Measurements from ENCODE around the gene APOH. TPM values are rescaled to one million over a fixed set of nuclear protein-coding genes. Genes with fewer than 3 reads are reported as not detected.

The APOH gene
- total and polyA plus RNA-seq, 2 of the 8 experiments (the other 6 are each of a cell fraction or from before 2014, with no cell fraction given): not detected

- Histone ChIP-seq H3K4me1 (replicated peaks in 1 of 4; ENCODE audit: control insufficient read depth in 3 of 4, insufficient read depth in 4 of 4, low read length in 3 of 4) (no peaks in the 10 kb centered on the region), H3K14ac (ENCODE audit: insufficient read length) (no peak overlapping the region), H2BK5ac (ENCODE audit: low read depth, low read length) (no peak overlapping the region), H4K5ac (ENCODE audit: insufficient read length, low read depth, low read length) (no peak overlapping the region), H3K18ac (ENCODE audit: extremely low read depth, low read length) (no peak overlapping the region), H2BK12ac (ENCODE audit: low read depth, low read length) (no peak overlapping the region), H3K27ac (ENCODE audit: low read depth, low read length) (no peak overlapping the region), H3K56ac (replicated peaks; ENCODE audit: insufficient read length, low read depth, low read length) (no peak overlapping the region), H2BK120ac (replicated peaks; ENCODE audit: low read depth, low read length) (no peak overlapping the region), H3K23ac (ENCODE audit: insufficient read length) (no peak overlapping the region), H3K36me3 (ENCODE audit: control insufficient read depth in 2 of 4, insufficient read depth in 4 of 4, low read length in 3 of 4) (no peaks in the 10 kb centered on the region), H4K20me1 (replicated peaks in 1 of 2; ENCODE audit: control insufficient read depth in 1 of 2, insufficient read depth in 2 of 2, low read length in 2 of 2) (no peaks in the 10 kb centered on the region), H4K8ac (ENCODE audit: extremely low read depth, insufficient read depth, low read length) (no peak overlapping the region), H2AFZ (ENCODE audit: low read length) (no peak overlapping the region), H4K91ac (replicated peaks; ENCODE audit: insufficient read length, low read length) (no peak overlapping the region), H3K27me3 (replicated peaks in 1 of 4; ENCODE audit: control insufficient read depth in 3 of 4, extremely low read depth in 1 of 4, insufficient read depth in 3 of 4, low read length in 3 of 4) (no peaks in the 10 kb centered on the region; a peak in 1 of 7 replicates), H3K4ac (replicated peaks; ENCODE audit: insufficient read length, low read depth, low read length) (no peak overlapping the region), H3K4me2 (ENCODE audit: insufficient read depth in 1 of 2, low read depth in 2 of 2, low read length in 2 of 2) (no peak overlapping the region), H3K79me2 (ENCODE audit: control insufficient read depth in 1 of 2, insufficient read depth in 2 of 2, low read length in 2 of 2) (no peaks in the 10 kb centered on the region), H2AK5ac (ENCODE audit: low read depth, low read length) (no peak overlapping the region), H2BK15ac (ENCODE audit: low read length) (no peak overlapping the region), H3K79me1 (ENCODE audit: low read depth, low read length) (no peaks in the 10 kb centered on the region), H3K9me3 (ENCODE audit: insufficient read depth in 2 of 2, low read depth in 1 of 2, low read length in 1 of 2) (peaks cover 3% of the 10 kb centered on the region in 2 experiments; a peak in 2 of 4 replicates), H2BK20ac (ENCODE audit: low read length) (no peak overlapping the region), H3K23me2 (ENCODE audit: low read depth, low read length) (no peaks in the 10 kb centered on the region), H3K9ac (replicated peaks in 1 of 4; ENCODE audit: extremely low read depth in 1 of 4, low read depth in 3 of 4, low read length in 3 of 4) (no peak overlapping the region), H3K4me3 (ENCODE audit: extremely low read depth in 1 of 4, insufficient read depth in 2 of 4, low read depth in 3 of 4, low read length in 4 of 4) (no peak overlapping the region)
- FAIRE-seq (no peak), DNase-seq (ENCODE audit: low read depth in 1 of 2, low spot score in 2 of 2) (no peak)
- TF ChIP-seq CEBPB (IDR thresholded peaks at IDR 0.05; ENCODE audit: low read depth, low read length) (no peak), TAF1 (IDR thresholded peaks at IDR 0.05; ENCODE audit: low read depth, low read length) (no peak), JUND (IDR thresholded peaks at IDR 0.05; ENCODE audit: low read length) (no peak)
- TF ChIP-seq, protein P1, sequence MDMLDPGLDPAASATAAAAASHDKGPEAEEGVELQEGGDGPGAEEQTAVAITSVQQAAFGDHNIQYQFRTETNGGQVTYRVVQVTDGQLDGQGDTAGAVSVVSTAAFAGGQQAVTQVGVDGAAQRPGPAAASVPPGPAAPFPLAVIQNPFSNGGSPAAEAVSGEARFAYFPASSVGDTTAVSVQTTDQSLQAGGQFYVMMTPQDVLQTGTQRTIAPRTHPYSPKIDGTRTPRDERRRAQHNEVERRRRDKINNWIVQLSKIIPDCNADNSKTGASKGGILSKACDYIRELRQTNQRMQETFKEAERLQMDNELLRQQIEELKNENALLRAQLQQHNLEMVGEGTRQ (IDR thresholded peaks at IDR 0.05; ENCODE audit: low read length): no peak
- 89% methylated on average over 6 of the region's 6 CpGs; no CpG with 5 or more reads in 1 of the 2 experiments for WGBS, 2 experiments (ENCODE audit: extremely low coverage in 1 of 2, insufficient coverage in 1 of 2, insufficient read length in 1 of 2, insufficient replicate concordance in 2 of 2, low coverage in 1 of 2, low lambda C conversion rate in 2 of 2, missing lambda C conversion rate in 1 of 2)
- ChIA-PET CTCF (ENCODE audit: partially characterized antibody) (no interaction called here), POLR2A (ENCODE audit: partially characterized antibody) (no interaction called here)
Measured at GRCh38 chr17:66275651-66276050, 46.4 kb upstream of the APOH start.

Data from H1 (cell line).